Gastrocnemius medialis (tissue), 4 donors: Measurements from ENCODE around the gene WDHD1.

ENCODE experiments used
- CTCF ChIP-seq, 5 experiments: fragments of 450-650 bp in 3 of 5; fragments of 200-600 bp in 2 of 5; sonication (generic) in 2 of 5; IDR thresholded peaks in 4 of 5; conservative IDR thresholded peaks in 1 of 5; 1 replicate in 4 of 5; 2 replicates in 1 of 5; pipeline ENCODE4 v1.5.1; 2016 to 2019; ENCODE audit warnings: antibody characterized with exemption in 5 of 5, mild to moderate bottlenecking in 3 of 5, moderate library complexity in 3 of 5
- POLR2A ChIP-seq, 2 donors: fragments of 450-650 bp; IDR thresholded peaks; one replicate each; pipeline ENCODE4 v1.6.1; 2017; ENCODE audit warnings: antibody characterized with exemption in 2 of 2, mild to moderate bottlenecking in 2 of 2, moderate library complexity in 2 of 2

GRCh38 chr14:55038708-55039107 is 11.8 kb upstream of the WDHD1 start:
- no peak for TF ChIP-seq POLR2A (IDR thresholded peaks at IDR 0.05)
- no peak for TF ChIP-seq CTCF (IDR thresholded peaks at IDR 0.05 in 4 of 5, conservative IDR thresholded peaks at IDR 0.05 in 1 of 5)
